ENCODE data around the gene KPNA2. TPM values are rescaled to one million over a fixed set of nuclear protein-coding genes. Genes with fewer than 3 reads are reported as not detected.

The KPNA2 gene
- total and polyA plus RNA-seq, 2 of the 8 experiments (the other 6 are each of a cell fraction or from before 2014, with no cell fraction given) = 413 to 612 TPM

GRCh38 chr17:68089881-68090280 is 54.3 kb downstream of the KPNA2 start (continued):
- TF ChIP-seq, protein P1, sequence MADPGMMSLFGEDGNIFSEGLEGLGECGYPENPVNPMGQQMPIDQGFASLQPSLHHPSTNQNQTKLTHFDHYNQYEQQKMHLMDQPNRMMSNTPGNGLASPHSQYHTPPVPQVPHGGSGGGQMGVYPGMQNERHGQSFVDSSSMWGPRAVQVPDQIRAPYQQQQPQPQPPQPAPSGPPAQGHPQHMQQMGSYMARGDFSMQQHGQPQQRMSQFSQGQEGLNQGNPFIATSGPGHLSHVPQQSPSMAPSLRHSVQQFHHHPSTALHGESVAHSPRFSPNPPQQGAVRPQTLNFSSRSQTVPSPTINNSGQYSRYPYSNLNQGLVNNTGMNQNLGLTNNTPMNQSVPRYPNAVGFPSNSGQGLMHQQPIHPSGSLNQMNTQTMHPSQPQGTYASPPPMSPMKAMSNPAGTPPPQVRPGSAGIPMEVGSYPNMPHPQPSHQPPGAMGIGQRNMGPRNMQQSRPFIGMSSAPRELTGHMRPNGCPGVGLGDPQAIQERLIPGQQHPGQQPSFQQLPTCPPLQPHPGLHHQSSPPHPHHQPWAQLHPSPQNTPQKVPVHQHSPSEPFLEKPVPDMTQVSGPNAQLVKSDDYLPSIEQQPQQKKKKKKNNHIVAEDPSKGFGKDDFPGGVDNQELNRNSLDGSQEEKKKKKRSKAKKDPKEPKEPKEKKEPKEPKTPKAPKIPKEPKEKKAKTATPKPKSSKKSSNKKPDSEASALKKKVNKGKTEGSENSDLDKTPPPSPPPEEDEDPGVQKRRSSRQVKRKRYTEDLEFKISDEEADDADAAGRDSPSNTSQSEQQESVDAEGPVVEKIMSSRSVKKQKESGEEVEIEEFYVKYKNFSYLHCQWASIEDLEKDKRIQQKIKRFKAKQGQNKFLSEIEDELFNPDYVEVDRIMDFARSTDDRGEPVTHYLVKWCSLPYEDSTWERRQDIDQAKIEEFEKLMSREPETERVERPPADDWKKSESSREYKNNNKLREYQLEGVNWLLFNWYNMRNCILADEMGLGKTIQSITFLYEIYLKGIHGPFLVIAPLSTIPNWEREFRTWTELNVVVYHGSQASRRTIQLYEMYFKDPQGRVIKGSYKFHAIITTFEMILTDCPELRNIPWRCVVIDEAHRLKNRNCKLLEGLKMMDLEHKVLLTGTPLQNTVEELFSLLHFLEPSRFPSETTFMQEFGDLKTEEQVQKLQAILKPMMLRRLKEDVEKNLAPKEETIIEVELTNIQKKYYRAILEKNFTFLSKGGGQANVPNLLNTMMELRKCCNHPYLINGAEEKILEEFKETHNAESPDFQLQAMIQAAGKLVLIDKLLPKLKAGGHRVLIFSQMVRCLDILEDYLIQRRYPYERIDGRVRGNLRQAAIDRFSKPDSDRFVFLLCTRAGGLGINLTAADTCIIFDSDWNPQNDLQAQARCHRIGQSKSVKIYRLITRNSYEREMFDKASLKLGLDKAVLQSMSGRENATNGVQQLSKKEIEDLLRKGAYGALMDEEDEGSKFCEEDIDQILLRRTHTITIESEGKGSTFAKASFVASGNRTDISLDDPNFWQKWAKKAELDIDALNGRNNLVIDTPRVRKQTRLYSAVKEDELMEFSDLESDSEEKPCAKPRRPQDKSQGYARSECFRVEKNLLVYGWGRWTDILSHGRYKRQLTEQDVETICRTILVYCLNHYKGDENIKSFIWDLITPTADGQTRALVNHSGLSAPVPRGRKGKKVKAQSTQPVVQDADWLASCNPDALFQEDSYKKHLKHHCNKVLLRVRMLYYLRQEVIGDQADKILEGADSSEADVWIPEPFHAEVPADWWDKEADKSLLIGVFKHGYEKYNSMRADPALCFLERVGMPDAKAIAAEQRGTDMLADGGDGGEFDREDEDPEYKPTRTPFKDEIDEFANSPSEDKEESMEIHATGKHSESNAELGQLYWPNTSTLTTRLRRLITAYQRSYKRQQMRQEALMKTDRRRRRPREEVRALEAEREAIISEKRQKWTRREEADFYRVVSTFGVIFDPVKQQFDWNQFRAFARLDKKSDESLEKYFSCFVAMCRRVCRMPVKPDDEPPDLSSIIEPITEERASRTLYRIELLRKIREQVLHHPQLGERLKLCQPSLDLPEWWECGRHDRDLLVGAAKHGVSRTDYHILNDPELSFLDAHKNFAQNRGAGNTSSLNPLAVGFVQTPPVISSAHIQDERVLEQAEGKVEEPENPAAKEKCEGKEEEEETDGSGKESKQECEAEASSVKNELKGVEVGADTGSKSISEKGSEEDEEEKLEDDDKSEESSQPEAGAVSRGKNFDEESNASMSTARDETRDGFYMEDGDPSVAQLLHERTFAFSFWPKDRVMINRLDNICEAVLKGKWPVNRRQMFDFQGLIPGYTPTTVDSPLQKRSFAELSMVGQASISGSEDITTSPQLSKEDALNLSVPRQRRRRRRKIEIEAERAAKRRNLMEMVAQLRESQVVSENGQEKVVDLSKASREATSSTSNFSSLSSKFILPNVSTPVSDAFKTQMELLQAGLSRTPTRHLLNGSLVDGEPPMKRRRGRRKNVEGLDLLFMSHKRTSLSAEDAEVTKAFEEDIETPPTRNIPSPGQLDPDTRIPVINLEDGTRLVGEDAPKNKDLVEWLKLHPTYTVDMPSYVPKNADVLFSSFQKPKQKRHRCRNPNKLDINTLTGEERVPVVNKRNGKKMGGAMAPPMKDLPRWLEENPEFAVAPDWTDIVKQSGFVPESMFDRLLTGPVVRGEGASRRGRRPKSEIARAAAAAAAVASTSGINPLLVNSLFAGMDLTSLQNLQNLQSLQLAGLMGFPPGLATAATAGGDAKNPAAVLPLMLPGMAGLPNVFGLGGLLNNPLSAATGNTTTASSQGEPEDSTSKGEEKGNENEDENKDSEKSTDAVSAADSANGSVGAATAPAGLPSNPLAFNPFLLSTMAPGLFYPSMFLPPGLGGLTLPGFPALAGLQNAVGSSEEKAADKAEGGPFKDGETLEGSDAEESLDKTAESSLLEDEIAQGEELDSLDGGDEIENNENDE (IDR thresholded peaks at IDR 0.05; ENCODE audit: insufficient replicate concordance, low read length) = no peak
- TF ChIP-seq CBX5 (IDR thresholded peaks at IDR 0.05; ENCODE audit: low read depth, low read length) = no peak
- no peak for TF ChIP-seq SP2 (IDR thresholded peaks at IDR 0.05; ENCODE audit: low read length)
- TF ChIP-seq RAD21 (IDR thresholded peaks at IDR 0.05 in 1 of 2, conservative IDR thresholded peaks at IDR 0.05 in 1 of 2; ENCODE audit: low read depth in 2 of 2, low read length in 2 of 2) = no peak
- no peak for TF ChIP-seq RFX5 (IDR thresholded peaks at IDR 0.05; ENCODE audit: borderline replicate concordance, low read depth, low read length)
- TF ChIP-seq BRCA1 (IDR thresholded peaks at IDR 0.05; ENCODE audit: low read depth, low read length) = no peak
- TF ChIP-seq TCF12 (IDR thresholded peaks at IDR 0.05; ENCODE audit: low read depth, low read length) = no peak
- no peak for TF ChIP-seq BACH1 (IDR thresholded peaks at IDR 0.05; ENCODE audit: low read length)
- TF ChIP-seq TEAD4 (IDR thresholded peaks at IDR 0.05; ENCODE audit: low read depth, low read length) = no peak
- TF ChIP-seq, protein P2, sequence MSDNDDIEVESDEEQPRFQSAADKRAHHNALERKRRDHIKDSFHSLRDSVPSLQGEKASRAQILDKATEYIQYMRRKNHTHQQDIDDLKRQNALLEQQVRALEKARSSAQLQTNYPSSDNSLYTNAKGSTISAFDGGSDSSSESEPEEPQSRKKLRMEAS (IDR thresholded peaks at IDR 0.05) = no peak
- TF ChIP-seq, protein P3, sequence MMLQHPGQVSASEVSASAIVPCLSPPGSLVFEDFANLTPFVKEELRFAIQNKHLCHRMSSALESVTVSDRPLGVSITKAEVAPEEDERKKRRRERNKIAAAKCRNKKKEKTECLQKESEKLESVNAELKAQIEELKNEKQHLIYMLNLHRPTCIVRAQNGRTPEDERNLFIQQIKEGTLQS (IDR thresholded peaks at IDR 0.05; ENCODE audit: insufficient read depth, low read depth, low read length) = no peak
- no peak for TF ChIP-seq SP4 (IDR thresholded peaks at IDR 0.05; ENCODE audit: low read length)

Measured in H1 (cell line).